Stimulated activated CD4-positive, alpha-beta T cell treated with anti-CD3 and anti-CD28 coated beads, Interleukin-2, amount 100 ng/mL, for 48 hours (primary cell): ENCODE data around the gene RAD9B.
"Not testable (repeated sequence)": the region's sequence is repeated elsewhere in the genome, so short reads cannot be mapped to it uniquely, and the experiment has no call there.

Experiments used
- DNase-seq, 2 donors: peaks; one replicate each; pipeline ENCODE4 v3.0.0-alpha.2; 2020

RAD9B gene

DNA sequence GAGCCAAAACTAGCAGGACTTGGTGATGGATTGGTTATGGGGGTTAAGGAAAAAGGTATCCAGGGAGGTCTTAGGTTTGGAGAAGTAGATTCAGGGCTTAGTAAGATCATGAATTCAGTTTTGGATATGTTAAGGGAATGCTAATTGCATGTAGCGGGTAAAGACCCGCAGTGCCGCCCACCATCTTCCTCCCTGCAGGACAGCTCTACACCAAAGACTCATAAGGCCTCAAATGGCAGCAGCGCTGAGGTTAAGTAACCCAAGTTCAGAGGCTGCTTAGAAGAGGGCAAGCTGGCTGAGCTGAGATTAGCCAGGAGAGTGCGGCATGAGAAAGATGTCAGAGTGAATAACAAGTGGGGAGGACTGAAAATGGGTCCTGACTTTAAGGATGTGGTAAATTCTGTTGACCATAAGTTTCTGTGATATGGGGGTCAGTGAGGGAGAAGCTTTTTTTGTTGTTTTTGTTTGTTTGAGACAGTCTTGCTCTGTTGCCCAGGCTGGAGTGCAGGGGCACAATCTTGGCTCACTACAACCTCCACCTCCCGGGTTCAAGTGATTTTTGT is 26.2 kb downstream of the RAD9B start:
- no peak for DNase-seq

DNA sequence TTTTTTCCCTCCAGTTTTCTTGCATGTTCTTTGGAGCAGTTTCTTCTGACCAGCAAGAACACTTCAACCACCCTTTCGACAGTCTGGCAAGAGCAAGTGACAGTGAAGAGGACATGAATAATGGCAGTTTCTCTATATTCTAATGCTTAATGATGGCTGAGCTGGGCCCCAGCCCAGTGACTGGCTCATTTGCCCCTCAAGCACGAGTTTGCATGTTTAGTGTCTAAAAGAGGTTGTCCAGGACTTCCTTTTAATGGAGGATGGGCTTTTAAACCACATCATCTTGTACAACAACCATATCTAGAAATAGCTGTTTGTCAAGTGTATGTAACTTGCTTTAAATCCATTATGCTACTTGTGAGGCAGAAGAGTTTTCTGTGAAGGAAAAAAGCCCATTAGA is 28.4 kb downstream of the RAD9B start:
- DNase-seq = no peak

DNA sequence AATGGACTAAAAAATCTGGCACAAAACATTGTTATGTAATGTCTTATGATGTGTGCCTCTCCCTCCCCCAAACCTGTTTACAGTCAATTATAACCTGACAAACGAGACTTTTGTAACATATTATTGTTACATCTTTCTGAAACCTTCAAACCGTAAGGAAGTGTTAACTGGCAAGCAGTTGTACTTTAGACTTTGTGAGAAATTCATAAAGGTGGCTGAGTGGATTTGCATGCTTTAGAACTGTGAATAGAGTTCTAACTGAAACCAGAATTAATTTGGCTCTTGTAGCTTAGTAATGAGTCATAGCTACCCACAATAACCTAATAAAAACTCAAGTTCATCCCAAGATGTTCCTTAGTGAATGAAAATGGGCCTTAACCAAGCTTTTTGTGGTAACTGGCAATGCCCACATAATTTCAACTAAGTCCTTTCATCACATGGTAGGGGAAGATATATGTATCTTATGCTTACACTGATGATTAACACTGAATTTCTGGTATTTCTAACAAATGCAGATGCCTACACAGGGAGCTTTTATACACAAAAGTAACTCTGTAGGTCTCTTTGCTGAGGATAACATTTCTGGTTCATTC is 29.7 kb downstream of the RAD9B start:
- DNase-seq = no peak

DNA sequence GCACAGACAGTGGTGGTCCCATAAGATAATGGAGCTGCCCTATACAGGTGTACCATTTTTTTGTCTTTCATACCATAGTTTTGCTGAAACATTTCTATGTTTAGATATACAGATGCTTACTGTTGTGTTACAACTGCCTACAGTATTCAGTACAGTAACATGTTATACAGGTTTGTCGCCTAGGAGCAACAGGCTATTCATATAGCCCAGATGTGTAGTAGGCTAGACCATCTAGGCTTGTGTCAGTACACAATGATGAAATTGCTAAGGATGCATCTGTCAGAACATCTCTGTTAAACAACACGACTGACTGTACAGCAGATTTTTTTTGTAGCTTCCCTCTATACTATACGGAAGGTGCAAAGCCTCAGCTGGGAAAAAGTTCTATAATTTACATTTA is 30.5 kb downstream of the RAD9B start:
- DNase-seq = no peak

DNA sequence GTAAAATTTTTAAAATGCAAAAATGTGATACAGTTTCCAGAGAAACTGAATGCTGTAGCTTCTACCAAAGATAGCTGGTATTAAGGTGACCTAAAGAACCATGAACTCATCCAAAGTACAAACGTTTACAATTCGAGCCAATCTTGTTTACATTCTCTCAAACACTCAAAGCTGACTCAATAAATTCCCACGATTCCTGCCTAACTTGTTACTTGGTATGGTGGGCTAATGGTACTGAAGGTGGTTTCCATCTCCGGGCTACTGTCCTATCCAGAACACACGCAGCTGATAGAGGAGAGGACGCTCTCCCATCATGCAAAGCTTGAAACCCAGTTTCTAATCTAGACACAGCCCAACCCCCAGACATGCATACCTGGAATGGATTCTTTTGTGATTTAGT is 31.5 kb downstream of the RAD9B start:
- DNase-seq = no peak

DNA sequence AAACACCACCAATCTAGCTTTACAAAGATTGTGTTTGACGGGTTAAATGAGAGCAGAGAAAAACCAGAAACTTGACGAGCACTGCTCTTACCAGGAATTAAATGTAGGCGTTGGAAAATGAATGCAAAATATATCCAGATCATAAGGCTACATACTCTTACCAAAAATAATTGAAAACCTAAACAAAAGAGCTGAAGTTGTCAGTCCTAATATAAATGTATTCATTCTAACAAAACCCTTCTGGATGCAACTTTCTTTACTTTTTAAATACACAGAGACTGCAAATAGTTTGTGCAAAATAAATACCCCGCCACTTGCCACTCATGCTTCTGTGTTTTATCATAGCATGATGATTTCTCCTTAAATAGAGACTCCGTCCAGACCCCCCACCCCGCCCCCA is 32.7 kb downstream of the RAD9B start:
- no peak for DNase-seq

DNA sequence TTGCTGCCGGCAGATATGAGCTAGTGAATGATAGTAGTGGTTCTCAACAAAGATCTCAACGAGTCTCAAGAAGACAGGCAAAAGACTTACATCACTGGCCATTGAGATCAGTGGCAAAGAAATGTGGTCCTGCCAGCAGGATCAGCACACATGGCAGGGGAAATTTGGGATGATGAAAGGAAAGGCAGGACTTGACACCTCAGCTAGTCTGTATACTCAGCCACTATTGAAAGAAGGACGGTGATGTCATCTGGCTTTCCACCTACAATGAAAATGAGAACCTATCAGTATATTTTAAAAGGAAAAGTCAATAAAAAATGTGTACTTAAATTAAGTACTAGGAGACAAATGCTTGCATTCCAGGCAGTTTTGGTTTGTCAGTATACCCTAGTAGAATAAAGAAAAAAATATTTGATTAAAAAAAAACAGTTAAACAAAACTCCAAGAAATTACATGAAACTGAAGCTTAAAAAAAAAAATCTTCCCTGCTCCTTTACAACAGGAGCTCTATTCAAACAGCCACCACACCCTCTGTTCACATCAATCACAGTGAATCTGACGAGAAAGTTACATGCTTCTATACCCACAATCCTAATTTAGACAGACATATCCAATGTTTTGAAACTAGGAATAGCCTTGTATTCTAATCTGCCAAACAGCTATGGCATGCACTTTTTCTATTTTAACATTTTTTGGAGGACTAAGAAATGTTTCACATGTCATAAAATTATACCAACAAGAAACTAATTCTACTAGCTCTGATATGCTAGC is 34.9 kb downstream of the RAD9B start:
- DNase-seq = no peak

DNA sequence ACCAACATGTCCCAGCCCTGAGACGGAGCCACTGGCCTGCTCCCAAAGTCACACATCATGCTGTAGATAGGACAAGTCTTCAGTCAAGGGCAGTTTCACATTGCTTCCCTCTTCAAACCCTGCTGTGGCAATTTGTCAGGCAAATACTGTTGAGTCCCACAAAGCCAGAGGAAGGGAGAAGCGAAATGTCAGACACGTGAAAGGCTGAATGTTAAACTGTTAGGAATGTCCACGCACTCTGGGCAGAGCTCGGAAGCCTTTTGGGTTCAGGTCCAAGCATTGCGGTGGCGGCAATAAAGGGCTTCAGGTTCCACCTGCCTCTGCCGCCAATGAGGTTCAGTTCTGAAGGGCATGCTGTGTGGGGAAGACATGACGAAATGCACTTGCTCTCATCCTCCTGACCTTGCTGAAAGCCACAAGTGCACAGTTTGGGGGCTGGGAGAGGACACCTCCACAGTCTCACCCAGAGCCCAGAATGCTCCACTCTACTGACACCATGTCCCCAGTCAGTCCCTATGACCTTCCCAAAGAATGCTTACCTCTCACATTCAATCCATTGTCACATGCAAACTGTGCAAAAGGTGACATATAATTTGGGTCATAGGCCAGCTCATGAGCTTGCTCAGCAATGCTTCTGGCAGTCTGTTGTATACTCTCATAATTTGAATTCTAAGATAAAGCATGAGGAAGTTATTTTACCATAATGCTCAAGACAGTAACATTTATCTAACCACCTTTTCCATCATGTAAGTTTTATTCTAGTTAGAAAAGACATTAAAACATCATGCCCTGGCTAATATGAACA is 35.7 kb downstream of the RAD9B start:
- no peak for DNase-seq

DNA sequence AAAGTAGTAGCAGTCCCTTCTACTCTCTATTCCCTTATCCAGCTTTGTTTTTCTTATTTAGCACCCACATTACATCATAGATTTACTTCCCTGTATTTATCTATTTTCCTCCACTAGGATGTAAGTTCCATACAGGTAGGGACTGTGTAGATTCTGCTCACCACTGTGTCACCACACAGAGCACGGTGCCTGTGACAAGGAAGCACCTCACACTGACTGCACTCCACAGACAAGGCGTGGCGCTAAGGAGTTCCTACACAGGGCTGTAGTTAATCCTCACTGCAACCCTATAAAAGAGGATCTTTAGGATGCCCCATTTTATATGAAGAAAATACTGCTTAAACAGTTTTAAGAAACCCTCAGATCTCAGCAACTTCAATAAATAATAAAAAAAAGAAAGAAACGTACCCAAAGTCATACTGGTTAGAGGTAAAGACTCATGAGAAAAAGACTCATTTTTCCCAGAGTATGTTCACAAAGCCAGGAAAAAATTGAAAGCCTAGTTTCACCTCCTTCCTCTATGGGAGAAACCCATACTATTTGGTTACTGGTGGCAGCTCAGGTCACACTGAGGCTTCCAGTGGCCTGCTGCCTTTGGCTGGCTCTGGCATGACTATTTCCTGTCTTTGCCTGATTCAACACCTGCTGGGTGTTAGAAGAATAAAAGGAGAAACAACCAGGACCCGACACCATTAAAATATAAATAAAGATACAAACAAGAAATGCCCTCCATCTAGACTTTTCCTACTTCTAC is 36.9 kb downstream of the RAD9B start:
- DNase-seq = no peak

DNA sequence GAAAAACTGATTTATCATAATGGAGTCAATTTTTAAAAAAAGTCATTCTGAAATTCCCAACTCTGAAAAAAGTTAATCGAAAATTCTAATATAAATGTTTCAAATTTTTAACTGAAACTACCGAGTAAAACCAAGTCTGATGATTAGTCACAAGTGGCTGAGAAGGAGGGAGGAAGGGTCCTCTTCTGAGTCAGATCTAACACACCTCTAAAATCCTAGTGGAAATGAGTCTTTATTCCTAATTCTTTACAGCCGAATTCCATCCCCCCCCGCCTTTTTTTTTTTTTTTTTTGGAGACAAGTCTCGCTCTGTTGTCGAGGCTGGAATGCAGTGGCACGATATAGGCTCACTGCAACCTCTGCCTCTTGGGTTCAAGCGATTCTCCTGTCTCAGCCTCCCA is 37.9 kb downstream of the RAD9B start:
- no peak for DNase-seq

DNA sequence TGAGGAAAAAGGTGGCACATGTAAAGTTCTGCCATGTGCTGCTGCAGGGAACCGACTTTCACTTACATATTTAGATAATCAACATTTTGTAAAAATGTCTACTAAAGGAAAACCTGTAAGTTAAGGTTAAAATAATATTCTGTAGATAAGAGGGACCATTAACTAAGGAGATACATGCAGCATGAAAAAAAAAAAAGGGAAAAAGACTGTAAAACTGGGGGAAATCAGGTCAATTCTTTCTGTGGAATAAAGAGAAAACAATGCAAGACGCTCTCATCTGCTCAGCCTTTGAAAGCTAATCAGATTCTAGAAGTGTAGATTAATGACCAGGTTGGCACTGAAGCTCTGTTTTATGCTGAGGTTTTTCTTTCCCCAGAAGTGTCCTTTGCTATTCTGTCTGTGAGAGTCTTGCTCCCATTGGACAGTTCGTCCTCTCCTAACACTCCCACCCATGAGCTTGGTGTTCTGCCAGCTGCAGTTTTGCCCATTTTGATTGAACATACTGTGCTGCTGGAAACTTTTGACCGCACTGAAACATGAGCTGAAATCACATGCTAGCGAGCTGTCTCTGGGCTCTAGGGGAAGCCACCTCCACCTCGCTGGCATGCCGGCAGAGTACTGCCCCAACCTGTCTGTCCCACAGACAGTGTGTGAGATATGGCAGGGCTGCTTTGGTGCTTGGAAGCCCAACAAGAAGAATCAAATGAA is 41.3 kb downstream of the RAD9B start:
- DNase-seq = no peak

DNA sequence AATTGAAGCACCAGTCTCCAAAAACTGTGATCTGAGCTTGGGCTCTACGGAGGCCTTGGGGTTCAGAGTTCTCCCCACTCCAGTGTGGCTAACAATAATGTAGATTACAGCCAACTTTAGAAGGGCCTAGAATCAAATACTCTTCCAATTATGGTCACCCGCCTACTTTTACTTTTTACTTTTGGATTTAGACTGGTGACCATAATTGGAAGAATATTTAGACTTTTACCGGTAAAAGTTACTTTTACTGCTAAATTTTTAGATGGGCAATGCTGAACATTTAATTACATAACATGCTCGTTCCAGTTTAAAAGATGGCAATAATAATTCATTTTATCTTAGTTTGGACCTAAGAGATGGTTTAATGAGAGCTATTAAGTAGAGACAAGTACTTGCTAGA is 41.8 kb downstream of the RAD9B start:
- DNase-seq = no peak

DNA sequence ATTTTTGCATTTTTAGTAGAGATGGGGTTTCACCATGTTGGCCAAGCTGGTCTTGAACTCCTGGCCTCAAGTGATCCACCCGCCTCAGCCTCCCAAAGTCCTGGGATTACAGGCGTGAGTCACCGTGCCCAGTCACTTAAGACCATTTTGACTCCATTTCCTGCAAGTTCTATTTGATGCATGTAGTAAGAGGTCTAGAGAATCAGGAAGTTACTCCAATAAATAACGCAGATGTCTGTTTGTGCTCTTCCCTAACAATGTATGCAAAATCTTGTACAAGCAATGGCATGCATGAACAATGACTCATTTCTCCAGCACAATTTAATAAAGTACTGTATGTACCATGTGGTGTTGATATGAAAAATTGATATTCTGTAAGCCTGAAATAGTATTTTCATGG is 43.1 kb downstream of the RAD9B start:
- DNase-seq = not testable (repeated sequence)

DNA sequence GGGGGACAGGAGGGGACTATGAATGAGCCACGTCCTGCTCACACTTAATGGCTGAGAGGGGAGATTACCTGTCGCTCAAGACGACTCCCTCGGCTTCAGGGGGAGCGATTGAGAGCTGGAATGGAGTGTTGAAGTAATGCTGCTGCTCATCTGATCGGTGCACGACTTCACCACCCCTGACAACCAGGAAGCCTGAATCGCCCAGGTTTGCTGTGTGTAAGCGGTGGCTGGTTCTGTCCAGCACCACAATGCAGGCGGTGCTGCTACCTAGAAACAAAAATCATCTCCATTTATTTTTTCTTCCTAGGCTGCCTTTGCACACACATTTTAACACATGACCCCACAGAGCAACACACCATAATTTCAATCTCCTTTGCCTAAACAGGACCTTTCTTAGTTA is 43.7 kb downstream of the RAD9B start:
- DNase-seq = no peak

DNA sequence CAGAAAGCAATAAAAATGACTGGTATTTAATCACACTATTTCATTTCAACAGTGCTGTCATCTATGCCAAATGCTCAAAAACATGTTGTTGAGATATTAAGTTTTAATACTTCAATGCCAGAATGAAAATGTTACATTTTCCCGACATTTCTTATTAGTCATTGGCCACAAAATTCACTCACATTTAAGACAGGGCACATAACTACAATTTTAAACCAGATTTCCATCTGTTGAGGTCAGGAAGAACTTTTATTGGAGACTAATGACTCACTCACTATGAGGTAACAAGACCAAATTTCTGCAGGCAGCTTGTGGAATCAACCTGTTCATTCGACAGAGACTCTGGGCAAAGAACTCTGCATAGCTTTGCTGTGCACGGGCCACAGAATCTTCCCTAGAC is 44.2 kb downstream of the RAD9B start:
- no peak for DNase-seq

DNA sequence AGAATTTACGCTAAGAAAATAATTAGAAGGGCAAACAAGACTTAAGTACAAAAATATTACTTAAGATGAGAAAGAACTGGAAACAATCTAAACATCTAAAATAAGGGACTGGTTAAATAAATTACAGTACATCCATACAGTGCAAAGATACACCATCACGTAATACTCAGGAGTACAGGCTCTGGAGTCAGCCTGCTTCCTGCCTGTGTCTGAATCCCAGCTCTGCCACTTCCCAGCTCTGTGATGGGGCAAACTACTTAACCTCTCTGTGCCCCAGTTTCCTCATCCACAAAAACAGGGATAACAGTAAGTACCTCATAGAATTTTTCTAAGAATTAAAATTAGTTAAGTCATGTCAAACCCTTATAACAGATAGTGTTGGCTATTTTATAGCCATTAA is 45.0 kb downstream of the RAD9B start:
- DNase-seq = no peak

DNA sequence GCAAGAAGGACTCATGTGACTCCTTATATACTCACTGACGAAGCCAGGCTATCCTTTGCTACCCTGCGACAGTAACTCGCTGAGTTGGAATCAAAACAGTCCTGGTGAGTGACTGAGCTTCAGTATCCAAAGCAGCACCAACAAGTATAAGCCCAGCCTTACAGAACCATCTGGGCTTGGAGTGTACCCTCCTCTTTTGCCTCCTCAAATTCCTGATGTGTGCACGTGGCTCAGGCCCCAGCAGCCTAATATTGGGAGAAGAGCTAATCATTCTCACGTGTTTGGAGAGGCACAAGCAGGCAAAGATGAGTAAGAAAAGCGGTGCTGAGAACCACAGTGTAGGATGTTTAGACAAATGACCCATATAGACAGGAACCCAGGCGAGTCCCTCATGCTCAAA is 46.5 kb downstream of the RAD9B start:
- DNase-seq = no peak

DNA sequence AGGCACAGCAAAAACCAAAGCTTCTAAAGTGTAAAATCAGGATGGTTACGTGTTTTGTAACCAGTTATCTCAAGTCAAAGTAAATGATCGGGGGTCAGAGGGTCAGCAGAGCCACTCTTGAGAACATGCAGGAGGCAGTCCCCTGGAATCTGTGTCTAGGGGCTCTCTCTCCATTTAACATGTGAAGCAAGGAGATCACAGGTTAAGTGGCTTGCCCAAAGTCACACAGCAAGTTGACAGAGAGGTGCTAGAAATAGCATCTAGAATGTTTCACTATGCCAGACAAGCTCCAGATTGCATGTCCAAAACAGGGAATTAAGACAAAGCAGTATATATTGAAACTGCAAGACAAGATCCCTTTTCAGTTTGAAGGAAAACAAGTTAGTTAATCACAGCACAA is 47.6 kb downstream of the RAD9B start:
- DNase-seq = no peak

DNA sequence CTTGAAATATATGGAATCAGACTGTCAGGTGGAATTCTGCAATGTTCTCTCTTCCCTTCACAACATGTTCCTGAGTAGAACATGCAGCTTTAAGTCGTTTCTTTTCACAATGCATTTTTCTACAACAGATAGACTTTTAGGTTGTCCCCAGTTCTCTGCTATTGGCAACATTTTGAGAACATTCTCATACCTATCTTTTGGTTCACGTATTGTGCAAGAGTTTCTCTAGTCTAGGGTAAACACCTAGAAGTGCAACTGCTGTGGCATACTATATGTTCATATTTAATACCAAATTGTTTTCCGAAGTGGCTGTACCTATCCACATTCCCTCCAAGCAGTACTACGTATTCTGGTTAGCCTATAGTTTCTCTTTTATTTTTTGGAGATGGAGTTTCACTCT is 48.9 kb downstream of the RAD9B start:
- no peak for DNase-seq
